ENCODE results near the gene HMOX2. TPM values are rescaled to one million over a fixed set of nuclear protein-coding genes. Genes with fewer than 3 reads are reported as not detected.

The HMOX2 gene
- total RNA-seq, 1 donor from 2014 or later = 39.5 TPM

DNA sequence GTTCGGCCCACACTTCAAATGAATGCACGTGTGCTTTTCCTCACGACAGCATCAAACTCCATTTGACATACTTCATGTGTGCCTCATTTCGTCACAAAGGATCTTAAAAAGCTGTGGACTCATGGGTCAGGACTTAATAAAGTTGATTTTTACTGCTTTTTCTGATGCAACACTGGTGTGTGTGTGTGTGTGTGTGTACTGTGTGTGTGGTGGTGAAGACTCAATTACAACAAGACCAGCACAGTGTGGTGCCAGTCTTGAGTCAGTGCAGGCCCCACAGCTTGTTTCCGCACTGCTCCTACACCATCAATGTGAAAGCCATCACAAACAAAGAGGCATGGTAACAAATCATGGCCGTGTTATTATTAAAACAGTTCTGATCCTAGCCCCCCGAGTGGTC, 44.7 kb downstream of the HMOX2 start:
- no peak for DNase-seq (ENCODE audit: low spot score in 2 of 2)
- no peak for FAIRE-seq

DNA sequence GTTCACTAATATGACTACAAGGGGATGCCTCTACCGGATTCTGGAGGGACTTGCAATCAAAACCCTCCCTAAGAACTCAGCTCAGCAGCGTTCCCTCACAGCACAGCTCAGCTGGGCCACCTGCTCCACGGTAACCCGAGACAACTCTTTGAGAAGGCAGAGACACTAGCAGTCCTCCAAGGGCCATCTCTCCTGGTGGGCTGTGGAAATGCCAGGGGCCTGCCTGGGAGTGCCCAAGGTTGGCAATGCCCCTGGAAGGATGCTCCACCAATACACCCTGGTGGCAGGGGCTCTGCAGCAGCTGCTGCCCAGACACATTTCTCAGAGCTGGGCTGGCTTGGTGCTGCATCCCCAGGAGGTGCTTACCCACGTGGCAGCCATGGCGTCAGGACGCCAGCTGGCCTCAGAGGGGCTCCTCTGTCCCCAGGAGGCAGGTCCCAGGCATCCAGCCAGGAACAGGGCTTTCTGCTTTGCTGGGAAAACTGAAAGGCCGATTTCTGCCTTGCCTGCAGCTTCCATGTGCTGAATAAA, 45.9 kb downstream of the HMOX2 start:
- peak; percentile 37 to 75 for DNase-seq (ENCODE audit: low spot score in 2 of 2)
- no peak for FAIRE-seq

DNA sequence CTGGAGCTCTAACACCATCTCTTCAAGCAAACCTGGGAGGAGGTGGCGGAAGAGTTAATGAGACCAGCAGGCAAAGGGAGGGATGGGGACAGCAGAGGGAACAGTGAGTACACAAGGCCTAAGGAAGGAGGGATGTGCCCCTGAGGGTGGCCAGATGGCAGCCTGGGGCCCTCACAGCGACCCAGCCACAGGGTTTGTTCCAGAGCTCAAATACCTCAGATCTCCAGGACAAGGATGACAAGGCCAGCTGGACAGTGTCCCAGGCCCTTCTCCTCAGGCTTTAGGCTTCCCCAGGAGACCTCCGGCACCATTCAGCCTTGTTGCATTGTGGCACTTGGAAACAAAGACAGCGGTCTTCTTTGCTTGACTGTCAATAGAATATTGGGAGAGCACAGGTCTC, 47.5 kb downstream of the HMOX2 start:
- FAIRE-seq (no peak), DNase-seq (ENCODE audit: low spot score in 2 of 2) (no peak)

DNA sequence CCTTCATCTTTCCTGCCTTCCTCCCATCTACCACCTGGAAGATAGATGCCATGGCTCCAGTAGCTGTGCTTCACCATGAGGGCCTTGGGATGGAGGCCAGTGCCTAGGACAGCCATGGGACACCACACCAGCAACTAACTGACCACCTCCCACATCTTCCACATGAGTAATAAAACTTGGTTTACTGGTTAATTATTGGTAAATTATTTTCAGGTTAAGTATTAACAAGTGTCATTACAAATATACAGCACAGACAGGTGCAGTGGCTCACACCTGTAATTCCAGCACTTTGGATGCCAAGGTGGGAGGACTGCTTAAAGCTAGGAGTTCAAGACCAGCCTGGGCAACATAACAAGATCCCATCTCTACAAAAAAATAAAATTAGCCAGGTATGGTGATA, 48.4 kb downstream of the HMOX2 start:
- no peak for FAIRE-seq

DNA sequence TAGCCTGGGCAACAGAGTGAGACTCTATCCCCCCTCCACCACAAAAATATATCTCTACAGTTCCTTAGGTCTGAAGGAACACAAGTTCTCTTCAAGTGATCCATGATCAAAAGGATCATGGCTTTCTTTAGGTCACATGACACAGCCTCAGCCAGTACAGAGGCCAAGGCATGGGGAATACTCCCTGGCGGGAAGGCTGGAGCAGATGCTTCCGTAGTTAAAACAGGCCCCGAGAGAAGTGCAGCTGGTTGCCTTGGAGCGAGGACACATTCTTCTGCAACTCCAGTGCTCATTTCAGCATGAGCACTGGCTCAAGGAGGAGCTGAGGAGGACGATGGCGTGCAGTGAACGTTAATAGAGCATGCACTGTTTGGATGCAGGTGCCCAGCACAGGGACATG, 48.9 kb downstream of the HMOX2 start:
- DNase-seq (ENCODE audit: low spot score in 2 of 2) (no peak), FAIRE-seq (no peak)

More for the DNA sequence above, 48.4 kb downstream of the HMOX2 start:
- DNase-seq (ENCODE audit: low spot score in 2 of 2) = no peak

DNA sequence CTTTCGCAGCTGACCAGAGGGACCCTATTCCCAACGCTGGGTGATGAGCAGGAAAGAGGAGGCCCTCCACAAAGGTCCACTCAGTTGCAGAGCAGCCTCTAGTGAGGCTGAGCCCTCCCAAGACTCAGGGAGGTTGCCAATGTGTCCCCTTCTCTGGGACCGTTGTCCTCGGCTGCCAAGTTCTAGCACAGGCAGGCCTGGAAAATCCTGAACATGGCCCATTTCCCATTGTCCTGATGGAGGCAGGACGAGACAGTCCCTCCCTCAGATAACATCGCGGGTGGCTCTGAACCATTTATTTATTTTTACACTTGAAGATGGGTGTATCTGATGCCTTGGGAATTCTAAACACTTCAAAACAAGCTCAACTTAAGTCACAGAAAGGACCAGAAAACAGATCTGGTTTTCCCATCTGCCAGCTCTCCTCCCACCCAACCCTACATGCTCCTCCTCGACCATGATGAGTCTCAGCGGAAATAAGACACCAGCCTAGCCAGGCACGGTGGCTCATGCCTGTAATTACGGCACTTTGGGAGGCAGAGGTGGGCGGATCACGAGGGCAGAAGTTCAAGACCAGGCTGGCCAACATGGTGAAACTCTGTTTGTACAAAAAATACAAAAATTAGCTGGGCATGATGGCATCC, 49.6 kb downstream of the HMOX2 start:
- FAIRE-seq (no peak), DNase-seq (ENCODE audit: low spot score in 2 of 2) (no peak)

DNA sequence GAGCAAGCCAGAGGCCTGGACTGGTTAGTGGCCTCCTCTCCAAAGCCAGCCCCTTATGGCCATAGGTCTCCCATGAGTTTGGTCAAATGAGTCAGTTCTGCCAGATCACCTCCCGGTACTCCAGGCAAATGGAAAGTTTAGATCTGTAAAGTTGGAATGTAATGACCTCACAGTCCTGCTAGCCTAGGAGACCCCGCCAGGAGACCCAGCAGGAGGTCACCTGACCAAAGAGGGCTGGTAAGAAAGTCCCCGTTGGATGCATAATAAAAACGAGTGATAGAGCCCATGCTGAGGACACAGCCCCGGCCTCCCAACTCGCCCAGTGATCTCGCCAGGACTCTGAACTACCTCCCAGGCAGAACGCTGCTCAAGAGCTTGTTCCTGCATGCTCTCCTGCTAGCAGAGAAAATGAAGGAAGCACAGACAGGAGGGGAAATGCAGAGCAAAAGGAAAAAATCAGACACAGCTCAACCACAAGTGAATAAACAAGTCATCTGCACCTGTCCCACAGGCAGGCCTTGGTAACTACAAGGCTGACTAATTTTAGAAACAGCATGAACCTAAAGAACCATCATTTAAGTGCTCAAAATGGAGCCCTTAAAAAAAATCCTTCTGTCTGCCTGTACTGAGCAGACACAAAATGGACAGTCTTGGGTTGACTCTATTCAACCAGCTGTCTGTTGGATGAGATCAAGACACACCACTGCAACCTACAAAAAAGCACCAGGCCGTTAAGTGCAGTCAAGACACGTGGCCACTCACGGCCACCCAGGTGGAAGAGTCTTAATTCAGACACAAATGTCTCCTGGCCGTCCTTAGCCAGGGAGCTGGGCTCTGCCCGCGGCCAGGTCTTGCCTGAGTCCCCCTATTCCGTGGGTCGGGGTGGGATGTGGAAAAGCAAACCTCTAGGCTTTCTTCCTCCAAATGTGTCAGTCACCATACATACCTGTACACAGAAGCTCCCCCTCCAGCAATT, 53.2 kb downstream of the HMOX2 start:
- DNase-seq (ENCODE audit: low spot score in 2 of 2) = no peak
- FAIRE-seq = no peak

DNA sequence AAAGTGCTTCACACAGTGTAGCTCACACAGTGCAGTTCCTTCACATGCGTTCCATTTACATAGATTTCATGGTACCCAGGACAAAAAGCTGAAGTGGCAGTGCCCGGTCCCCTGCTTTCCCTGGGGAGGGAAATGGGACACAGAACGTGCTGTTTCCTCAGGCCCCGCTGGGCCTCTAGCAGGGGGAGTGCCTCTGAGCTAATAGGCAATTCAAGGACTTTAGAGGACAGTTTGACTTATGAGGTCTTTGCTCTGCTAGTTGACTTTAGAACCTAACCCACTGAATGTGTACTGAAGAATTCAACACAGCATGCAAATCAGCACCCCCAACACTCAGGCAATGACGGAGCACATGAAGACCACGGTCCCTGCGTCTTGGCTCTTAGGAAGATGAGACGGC, 55.6 kb downstream of the HMOX2 start:
- no peak for DNase-seq (ENCODE audit: low spot score in 2 of 2)
- FAIRE-seq = no peak

DNA sequence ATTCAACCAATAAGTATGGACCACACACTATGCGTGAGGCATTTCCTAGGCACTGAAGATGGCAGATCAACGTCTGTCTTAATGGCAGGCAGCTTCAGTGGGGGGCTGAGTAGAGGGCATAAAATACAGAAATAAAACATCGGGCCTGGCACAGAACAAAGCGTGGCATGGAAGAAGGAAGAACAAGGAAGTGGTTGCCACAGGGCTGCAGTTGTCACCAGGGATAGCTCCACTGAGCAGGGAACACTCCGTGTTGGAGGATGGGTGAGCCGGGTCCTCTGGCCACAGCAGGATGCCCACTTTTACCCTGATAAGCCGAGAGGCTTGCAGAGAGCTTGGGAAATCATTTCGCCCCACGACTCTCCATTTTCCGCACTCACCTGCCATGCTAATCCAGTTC, 56.0 kb downstream of the HMOX2 start:
- no peak for DNase-seq (ENCODE audit: low spot score in 2 of 2)
- no peak for FAIRE-seq

DNA sequence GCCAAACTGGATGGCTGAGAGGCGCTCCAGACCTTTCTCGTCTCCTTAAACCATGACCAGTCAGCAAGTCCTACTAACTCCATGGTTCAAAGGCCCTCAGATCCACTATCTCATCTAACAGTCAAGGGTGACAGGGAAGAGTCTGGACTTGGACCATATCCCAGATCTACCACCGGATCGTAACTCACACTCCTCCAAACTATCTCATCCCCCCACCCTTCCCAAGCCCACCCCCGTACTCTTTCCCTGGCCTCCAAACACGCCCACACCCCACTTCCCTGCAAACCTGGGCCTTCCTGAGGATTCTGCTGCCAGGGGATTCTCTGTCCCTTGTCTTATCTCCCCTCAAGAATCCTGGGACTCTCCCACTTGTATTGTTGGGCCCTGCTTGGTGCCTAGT, 57.3 kb downstream of the HMOX2 start:
- no peak for FAIRE-seq

DNA sequence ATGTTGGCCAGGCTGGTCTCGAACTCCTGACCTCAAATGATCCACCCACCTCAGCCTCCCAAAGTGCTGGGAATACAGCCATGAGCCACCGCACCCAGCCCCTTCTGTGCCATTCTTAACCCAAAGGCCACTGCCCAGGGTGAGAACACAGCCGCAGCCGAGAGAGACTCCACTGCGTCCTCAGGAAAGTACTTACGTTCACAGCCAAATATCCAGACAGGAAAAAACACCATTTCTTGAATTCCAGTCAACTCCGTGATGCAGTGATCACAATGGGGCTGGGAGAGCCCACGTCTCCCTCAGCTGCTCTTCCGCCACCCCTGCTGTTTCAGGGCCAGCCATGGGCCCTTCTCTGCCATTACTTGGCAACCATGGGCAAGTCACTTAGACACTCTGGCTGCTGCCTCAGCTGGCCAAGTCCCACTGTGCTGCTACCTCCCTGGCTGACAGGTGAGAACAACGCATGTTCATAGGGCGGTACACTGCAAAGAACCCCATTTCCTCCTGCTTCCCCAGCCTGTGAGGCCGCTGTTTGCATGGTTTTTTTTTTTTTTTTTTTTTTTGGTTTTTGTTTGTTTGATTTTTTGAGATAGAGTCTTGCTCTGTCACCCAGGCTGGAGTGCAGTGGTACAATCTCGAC, 58.1 kb downstream of the HMOX2 start:
- peak in 1 of 2 donors; percentile 26 for DNase-seq (ENCODE audit: low spot score in 2 of 2)
- no peak for FAIRE-seq

More for the DNA sequence above, 57.3 kb downstream of the HMOX2 start:
- peak in 1 of 2 donors; percentile 14 for DNase-seq (ENCODE audit: low spot score in 2 of 2)

DNA sequence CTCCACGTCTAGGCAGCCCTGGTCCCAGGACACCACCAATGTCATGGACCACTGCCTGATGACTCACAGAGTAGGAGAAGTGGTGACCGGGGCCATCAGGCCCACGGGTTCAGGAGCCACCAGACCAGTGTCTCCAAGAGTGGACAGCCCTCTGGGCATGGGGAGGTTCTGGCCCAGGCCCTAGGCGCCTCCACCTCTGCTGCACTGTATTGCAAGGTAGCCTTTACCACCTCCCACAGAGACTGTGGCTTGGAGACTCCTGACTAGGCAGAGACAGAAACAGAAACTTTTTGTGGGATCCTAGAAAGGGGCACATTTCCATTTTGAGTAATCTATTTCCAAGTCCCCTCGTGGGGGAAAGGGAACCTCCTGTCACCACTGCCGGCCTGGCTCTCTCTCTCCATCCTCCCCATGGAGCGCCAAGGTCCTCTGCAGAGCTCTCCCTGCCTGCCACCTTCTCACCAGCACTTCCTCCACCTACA, 59.5 kb downstream of the HMOX2 start:
- no peak for FAIRE-seq
- DNase-seq (ENCODE audit: low spot score in 2 of 2) = peak in 1 of 2 donors; percentile 8

DNA sequence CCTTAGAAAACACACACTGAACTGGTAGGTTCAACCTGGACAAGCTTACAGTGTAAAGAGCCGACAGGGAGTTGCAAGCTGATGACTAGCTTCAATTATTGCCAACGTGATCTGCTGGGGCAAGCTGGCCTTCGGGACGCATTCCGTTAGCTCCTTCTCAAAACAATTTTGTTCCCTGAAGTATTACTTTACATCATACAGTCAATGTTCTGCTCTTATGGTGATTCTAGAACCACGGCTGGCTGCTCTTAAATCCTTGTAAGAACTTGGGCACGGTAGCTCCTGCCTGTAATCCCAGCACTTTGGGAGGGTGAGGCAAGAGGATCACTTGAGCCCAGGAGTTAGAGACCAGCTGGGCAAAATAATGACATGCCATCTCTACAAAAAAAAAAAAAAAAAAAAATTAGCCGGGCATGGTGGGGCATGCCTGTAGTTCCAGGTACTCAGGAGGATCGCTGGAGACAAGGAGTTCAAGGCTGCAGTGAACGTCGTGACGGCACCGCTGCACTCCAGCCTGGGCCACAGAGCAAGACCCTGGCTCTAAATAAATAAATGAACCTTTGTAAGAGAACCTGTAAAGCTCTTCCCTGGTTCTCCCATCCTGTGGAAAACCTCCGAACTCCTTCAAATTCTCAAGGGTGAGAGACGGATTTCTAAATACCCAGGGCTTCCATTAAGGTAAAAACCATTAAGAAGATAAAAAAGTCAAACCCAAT, 60.4 kb downstream of the HMOX2 start:
- no peak for FAIRE-seq
- no peak for DNase-seq (ENCODE audit: low spot score in 2 of 2)

DNA sequence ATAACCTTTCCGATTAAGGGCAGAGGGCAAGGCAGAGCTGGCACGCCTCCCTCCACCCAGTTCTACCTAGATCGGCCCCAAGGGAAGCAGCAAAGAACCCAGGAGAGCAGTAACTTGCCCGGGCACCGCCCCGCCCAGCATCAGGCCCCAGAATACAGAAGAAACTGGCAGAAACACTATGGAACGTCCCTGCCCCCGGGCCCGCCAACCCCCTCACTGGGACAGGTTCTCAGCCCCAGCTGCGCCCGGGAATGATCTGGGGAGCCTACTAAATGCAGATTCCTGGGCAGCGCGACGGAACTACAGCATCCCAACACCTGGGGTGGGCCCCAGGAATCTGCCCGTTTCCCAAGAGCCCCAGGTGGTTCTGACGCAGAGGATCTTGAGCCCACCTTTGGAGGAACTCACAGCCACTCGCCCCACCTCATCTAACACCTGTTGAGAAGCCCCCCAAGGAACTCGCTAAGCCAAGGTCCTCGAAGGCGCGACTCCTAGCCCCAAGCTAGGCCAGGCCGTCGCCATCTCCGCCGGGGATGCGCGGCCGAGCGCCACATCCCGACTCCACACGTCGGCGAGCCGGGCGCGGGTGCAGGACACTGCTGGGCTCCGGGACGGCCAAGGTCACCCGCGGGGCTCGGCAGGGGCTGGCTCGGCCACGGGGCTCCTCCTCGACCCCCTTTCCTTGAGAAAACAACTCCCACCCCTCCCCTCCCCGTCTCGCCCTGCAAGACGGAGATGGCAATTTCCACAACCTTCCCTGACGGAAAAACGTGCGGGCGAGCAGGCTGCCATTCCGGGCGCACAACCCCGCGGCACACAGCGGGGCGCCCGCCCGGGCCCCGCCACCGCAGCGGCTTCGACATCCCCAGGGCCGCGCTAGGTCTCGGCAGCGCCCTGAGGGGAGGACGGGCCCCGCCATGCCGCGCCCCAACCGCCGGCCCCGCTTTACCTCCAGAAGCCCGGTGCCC, 61.5 kb downstream of the HMOX2 start:
- no peak for FAIRE-seq

DNA sequence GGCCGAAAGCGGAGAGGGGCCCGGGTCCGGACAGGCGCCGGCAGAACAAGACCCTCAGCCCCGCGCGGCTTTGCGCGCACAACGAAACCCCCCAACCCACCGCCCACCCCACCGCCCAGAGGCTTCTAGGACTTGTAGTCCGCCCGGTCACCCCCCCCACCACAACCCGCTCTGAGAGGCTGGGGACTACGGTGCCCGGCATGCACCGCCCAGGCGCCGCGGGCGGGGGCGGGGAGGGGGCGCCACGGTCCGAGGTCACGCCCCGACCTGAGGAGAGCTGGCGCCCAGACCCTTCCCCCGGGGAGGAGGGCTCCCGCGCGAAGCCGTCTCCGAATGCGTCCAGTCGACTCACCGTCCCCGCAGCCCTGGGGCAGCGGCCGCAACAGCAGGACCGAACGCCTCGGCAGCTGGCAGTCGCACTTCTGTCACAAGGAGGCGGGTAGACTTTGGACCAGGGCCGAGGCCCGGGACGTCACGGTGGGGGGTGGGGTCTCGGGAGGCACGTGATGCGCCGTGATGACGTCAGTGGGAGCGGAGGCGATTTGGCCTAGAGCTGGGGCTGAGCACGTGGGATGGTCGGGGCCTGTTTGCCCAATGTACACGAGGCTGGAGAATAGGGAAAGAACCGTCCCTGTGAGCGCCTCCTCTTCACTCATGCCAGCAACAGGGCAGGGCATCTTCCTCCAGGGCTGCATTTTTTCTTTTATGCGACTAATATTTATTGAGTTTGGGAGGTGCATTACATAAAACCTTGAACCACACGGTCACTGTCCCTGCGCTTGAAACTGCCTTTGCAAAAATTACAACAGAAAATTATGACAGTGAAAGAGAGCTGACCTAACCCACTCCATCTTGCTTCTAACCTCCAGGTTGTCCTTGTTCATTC, 62.4 kb downstream of the HMOX2 start, which contains the start of gene CDIP1:
Gene CDIP1, minus strand, starts transcription at position 424 of the 886 bp plus-strand sequence. CDS start 24,643 bp downstream, outside the sequence.
- DNase-seq (ENCODE audit: low spot score in 2 of 2) (peak; percentile 94 to 96), FAIRE-seq (no peak)

More for the DNA sequence above, 61.5 kb downstream of the HMOX2 start:
- peak in 1 of 2 donors; percentile 54 for DNase-seq (ENCODE audit: low spot score in 2 of 2)

DNA sequence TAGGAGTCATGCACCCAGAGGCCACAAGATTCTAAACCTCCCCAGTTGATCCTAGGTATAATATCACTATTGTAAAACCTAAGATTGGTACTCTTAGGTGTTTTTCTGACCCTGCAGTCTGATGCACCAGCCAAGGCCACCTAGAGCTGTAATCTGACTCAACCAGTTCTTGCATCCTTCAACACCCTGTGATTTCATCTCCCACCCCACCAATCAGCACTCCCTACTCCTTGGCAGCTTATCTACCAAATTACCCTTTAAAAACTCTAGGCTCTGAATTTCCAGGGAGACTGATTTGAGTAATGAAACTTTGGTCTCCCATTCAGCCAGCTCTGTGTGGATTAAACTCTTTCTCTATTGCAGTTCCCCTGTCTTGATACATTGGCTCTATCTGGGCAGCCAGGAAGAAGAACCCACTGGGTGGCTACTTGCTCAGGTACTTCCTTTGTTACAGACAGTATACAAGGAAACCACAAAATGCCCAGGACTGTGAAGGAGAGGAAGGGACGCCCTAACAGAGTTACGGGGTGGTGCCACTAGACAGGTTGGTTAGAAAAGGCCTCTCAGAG, 63.6 kb downstream of the HMOX2 start:
- FAIRE-seq (no peak), DNase-seq (ENCODE audit: low spot score in 2 of 2) (no peak)

DNA sequence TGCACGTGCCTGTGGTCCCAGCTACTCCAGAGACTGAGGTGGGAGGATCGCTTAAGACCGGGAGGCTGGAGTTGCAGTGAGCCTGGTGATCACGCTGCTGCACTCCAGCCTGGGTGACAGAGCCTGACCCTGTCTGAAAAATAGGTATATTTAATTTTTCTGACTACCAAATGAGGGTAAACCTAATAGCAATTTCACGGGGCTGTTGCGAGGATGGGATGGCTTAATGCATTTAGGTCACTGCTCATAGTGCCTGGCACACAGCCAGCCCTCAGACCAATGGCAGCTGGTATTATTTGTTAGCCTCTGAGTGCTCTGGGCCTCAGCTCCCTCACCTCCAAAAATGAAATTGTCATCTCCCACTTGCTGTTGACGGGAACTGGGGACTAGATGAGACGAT, 68.3 kb downstream of the HMOX2 start:
- FAIRE-seq = no peak
- no peak for DNase-seq (ENCODE audit: low spot score in 2 of 2)
